K562 (cell line): ENCODE data around the gene NUDT15. TPM values are rescaled to one million over a fixed set of nuclear protein-coding genes. Genes with fewer than 3 reads are reported as not detected.

Experiments
- AFF4 ChIP-seq: sonication (generic); formaldehyde crosslinking; IDR thresholded peaks from 2 replicates; pipeline ENCODE4 v1.8.0; 2023; ENCODE audit warnings: mild to moderate bottlenecking, missing genetic modification reagents
- CUX1 ChIP-seq: fragments of 200-800 bp; sonication (Bioruptor generic); IDR thresholded peaks from 2 replicates; pipeline ENCODE4 v1.6.1; 2016; ENCODE audit warnings: missing genetic modification characterization, missing compliant biosample characterization
- HLTF ChIP-seq: fragments of 450-650 bp; IDR thresholded peaks from 2 replicates; pipeline ENCODE4 v1.6.1; 2016
- KDM5B ChIP-seq: fragments of 200-600 bp; sonication (generic); IDR thresholded peaks from 2 replicates; pipeline ENCODE4 v1.6.1; 2012; ENCODE audit warnings: low read depth, mild to moderate bottlenecking, moderate library complexity, low read length, control low read depth, inconsistent platforms; ENCODE audit not compliant: insufficient replicate concordance
- RBM22 ChIP-seq: fragments of 200-400 bp; formaldehyde crosslinking; IDR thresholded peaks from 2 replicates; pipeline ENCODE4 v1.6.1; 2018; ENCODE audit warnings: low read length, low read depth; ENCODE audit not compliant: poor library complexity, severe bottlenecking
- ZNF23 ChIP-seq: fragments of 250-450 bp; sonication (Bioruptor Pico); IDR thresholded peaks from 2 replicates; pipeline ENCODE4 v1.4.0; 2020; ENCODE audit warnings: mild to moderate bottlenecking
- ZNF407 ChIP-seq: fragments of 450-650 bp; IDR thresholded peaks from 2 replicates; pipeline ENCODE4 v1.6.1; 2016; ENCODE audit warnings: low read depth
- polyA plus RNA-seq, 8 experiments: library from polyadenylated mRNA; depleted of rRNA in 4 of 8; stranded (reverse) in 5 of 8; unstranded in 3 of 8; fragments of >200 nt; fragmentation: Nextera tagmentation in 2 of 8; fragmentation: Illumina TruSeq in 1 of 8; extraction: Ambion mirVana in 2 of 8; extraction: Trizol in 1 of 8; gene quantifications; 2 replicates each; pipeline versions ENCODE4 v1.2.1 to v1.2.3, GENCODE V29; 2011 to 2014; ENCODE audit warnings: inconsistent platforms in 1 of 8, missing spikeins in 1 of 8
- total RNA-seq, 7 experiments: library from RNA; depleted of rRNA in 6 of 7; stranded (reverse); fragments of >200 nt in 6 of 7; fragmentation: Illumina TruSeq in 2 of 7; extraction: Trizol in 2 of 7; gene quantifications; 2 replicates each; pipeline versions ENCODE4 v1.2.1 to v1.2.3, GENCODE V29; 2011 to 2021; ENCODE audit warnings: low replicate concordance in 1 of 7

Gene NUDT15
- total and polyA plus RNA-seq, 9 of the 15 experiments (the other 6 are each of a cell fraction or from before 2014, with no cell fraction given): 14.2 to 26.9 (median 21.6) TPM

GRCh38 chr13:48037346-48038173 lies at the start of gene NUDT15 (continued):
- TF ChIP-seq CUX1 (CRISPR knock-in tag): no peak
- TF ChIP-seq RBM22: no peak
- TF ChIP-seq AFF4 (CRISPR knock-in tag): peak; percentile 76; the same call in 1 of the 2 replicates
- TF ChIP-seq ZNF23: no peak
- peak; percentile 91 for TF ChIP-seq KDM5B
- TF ChIP-seq ZNF407: no peak
- no peak for TF ChIP-seq HLTF
